Activated CD8-positive, alpha-beta memory T cell treated with anti-CD3 and anti-CD28 coated beads, Interleukin-2, amount 50 U/mL, for 48 hours (primary cell): ENCODE data around the gene FAM13A.
"Not testable (repeated sequence)": the region's sequence is repeated elsewhere in the genome, so short reads cannot be mapped to it uniquely, and the experiment has no call there.

Source experiments
- DNase-seq: peaks from one replicate; pipeline ENCODE4 v3.0.0-alpha.2; 2020

Gene FAM13A

DNA sequence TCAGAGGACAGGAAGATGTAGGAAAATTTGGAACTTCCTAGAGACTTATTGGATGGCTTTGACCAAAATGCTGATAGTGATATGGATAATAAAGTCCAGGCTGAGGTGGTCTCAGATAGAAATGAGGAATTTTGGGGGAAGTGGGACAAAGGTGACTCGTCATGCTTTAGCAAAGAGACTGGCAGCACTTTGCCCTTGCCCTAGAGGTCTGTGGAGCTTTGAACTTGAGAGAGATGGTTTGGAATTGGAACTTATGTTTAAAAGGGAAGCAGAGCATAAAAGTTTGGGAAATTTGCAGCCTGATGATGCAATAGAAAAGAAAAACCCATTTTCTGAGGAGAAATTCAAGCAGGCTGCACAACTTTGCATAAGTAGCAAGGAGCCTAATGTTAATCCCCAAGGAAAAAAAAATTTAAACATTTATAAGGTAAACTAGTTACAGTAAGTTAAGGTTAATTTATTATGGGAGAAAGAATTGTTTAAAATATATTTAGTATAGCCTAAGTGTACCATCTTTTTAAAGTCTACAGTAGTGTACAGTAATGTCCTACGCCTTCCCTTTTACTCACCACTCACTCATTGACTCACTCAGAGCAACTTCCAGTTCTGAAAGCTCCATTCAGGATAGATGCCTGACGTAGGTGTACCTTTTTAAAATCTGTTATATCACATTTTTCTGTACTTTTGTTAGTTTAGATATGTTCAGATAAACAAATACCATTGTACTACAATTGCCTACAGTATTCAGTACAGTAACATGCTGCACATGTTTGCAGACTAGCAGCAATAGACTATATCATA, 101.2 kb downstream of the FAM13A start:
- no peak for DNase-seq

- no peak for DNase-seq
Observed at GRCh38 chr4:88953400-88953799, 103.6 kb downstream of the FAM13A start.

DNA sequence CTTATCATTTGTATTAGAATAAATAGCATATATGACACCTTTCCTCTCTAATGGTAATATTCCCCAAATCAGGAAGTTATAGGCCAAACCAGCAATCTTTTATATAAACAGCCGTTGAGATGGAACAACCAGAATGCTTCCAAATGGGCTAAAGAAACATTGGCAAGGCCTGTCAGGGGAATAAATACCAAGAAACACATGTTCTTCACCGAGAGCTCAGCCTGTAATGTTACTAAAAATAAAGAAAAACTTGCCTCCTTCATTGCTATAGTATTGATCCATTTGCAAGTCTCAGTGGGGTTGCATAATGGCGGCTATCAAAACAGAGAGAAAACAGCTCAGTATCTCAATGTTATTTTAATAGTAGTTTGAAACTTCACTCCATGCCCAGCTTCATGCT, 104.9 kb downstream of the FAM13A start:
- no peak for DNase-seq

DNA sequence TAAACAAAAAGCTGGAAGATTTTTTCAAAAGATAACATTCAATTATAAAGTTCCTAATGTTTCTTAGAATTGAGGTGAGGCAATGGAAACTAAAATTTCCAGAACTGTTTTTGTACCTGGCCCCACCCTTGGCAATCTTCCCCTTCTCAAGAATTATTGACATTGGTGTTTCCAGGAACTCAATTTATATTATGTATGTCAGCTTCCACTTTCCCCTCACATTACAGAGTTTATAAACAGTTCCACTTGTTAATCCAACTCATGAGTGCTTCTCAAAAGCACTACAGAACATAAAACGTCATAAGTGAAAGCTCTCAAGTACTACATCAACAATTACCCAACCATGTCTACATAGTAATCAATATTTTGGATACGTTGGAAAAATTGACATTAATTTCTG, 107.4 kb downstream of the FAM13A start:
- no peak for DNase-seq

GRCh38 chr4:88940506-88940905, 116.5 kb downstream of the FAM13A start:
- DNase-seq: no peak

DNA sequence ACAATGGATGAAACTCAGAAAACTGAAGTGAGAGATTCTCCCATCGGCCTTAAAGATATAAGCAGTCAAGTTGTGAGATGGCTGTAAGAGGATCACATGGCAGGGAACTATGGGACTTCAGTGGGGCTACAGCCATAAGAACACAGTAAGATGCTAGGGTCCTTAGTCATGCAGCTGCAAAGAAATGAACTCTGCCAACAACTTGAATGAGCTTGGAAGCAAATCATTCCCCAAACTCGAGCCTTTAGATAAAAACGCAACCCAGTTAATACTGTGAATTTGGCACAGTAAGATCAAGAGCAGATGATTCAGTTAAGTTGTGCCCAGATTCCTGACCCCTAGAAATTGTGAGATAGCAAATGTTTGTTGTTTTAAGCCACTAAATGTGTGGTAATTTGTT, 117.3 kb downstream of the FAM13A start:
- no peak for DNase-seq

DNA sequence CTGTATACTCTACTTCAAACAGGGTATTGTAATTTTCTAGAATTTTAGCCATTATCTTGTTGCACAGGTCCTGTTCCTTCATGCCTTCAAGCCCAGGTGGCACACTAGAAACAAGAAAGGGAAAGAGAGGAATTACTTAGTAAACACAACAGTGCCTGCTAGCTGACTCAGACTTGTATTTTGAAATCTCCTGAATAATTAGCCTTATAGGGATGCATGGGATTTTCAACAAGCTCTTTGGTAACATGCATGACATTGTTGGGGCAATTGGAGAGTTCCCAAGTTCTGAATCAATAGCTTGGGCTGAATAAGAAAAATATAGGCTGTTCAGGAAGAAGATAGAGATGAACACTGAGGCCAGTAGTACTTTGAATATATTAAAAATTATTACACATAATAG, 118.8 kb downstream of the FAM13A start:
- no peak for DNase-seq

DNA sequence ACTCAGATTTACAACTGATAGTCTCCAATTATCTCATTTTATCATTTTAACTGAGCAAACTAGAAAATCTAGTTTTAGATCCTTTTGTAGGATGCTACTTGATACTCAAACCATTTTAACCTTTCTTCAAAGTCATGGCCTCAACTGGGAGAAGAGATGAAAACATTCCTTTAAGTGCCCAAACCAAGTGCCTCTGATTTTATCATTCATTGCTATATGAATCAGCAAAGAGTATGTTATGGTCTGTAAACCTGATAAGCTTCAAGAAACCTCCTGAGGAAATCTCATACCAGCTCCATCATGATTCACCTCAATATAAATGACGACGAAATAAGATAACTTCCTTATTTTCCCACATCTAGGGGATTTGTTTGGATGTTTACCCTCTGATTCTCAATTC, 119.9 kb downstream of the FAM13A start:
- no peak for DNase-seq

- DNase-seq: no peak
Observed at GRCh38 chr4:88933414-88934160, 123.4 kb downstream of the FAM13A start.

GRCh38 chr4:88928852-88929251, 128.1 kb downstream of the FAM13A start:
- DNase-seq: no peak

GRCh38 chr4:88927420-88927819, 129.6 kb downstream of the FAM13A start:
- DNase-seq: no peak

DNA sequence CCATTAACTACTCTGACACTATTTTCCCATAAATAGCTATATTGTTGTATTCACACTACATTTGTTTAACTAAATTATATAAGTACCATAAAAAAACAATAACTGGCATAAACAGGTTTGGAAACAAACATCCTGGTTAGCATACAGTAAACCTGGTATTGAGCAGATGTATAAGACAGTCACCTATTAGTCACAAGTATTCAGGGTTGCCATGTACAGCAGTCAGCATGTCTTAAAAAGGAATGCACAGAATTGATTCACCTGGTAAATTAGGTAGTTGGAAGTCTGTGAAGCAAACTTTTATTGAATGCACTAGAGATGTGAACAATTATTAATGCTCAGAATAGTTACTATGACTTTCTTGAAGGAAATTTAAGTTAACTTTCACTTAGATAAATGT, 137.9 kb downstream of the FAM13A start:
- no peak for DNase-seq

GRCh38 chr4:88913181-88913580, 143.8 kb downstream of the FAM13A start:
- not testable (repeated sequence) for DNase-seq

DNA sequence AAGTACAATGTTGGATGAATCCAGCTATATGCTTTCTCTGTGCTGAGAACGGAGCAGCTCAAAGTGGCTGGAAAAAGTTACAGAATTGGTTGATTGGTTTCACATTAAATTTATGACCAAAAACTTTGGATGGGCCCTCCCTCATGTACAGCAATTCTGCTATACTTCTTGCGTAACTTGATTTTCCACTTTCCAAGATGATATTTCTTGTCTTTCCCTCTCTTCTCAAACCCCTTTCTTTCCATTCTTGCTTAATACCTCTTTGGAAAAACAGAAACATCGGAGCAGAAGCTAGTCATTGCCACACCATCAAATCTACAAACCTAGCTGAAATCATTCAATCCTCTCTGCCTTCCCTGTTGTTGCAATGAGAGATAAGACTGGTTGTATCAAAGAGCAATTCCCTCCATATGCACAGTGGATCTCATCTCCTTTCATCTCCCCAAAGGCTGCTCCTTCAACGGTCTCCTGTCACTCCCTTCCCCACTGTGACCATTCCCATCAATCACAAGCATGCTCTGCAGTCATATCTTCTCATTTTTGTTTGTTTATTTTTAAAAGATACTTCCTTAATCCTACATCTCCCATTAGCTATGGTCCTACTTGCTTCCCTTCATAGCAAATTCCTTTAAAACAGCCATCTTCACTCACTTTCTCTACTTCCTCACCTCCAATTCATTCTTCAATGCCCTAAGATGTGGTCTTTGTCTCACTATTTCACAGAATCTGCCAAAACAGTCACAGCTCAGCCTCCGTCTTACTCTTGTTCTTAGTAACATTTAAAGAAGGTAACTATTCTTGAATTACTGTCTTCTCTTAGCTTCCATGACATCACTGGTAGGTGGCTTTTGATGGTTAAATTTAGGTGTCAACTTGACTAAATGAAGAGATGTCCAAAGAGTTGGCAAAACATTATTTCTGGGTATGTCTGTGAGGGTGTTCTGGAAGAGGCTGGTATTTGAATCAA, 145.5 kb downstream of the FAM13A start:
- DNase-seq: no peak

DNA sequence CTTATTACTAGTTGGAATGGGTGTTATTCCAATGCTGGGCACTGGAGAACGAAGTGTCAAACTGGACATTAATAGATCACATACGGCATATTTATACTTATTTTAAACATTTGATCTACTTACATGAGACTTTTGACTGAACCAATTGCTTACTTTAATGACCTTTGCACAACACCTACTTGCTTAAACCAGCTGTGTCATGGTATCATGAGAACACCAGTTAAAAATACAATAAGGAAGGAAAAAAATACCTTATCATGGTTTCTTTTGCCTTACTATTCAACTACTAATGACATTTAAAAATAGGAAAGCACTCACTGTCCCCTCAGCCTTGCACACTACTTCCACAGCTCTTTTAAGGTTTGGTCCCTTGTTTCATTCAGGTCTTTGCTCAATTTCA, 146.9 kb downstream of the FAM13A start:
- DNase-seq: no peak

DNA sequence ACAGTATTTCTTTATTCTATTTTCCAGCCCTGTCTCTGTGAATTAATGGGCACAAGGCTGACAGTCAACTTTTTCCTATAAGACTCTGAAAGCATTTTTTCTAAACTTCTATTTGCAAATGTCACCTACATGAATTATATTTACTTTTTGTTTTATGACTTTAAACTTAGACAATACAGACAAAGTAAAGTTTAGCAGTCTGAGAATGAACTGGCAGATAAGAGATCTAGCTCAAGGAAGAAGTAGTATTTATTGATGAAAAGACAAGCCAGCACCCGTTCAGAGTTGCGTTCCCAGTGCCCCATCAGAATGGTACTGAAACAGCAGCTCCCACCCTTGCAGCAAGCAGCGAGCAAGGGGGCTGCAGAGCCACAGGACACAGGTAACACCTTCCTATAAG, 148.5 kb downstream of the FAM13A start:
- no peak for DNase-seq

DNA sequence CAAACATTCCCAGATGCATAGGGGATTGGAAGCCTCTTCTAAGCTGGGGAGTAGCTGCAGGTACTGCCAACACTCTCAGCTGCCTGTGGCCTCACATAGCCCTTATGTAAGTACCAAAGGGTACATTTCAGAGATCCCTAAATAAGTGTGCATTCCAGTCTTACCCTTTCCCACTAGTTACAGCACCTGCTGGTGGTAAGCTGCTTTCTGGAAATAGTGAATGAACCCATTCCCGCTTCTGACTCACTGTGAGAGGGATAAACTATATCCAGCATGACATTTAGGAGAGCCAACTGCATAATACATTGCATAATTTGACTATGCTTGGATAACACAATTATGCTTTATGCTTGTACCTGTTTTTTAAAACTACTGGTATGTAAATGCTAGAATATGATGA, 149.0 kb downstream of the FAM13A start:
- no peak for DNase-seq

DNA sequence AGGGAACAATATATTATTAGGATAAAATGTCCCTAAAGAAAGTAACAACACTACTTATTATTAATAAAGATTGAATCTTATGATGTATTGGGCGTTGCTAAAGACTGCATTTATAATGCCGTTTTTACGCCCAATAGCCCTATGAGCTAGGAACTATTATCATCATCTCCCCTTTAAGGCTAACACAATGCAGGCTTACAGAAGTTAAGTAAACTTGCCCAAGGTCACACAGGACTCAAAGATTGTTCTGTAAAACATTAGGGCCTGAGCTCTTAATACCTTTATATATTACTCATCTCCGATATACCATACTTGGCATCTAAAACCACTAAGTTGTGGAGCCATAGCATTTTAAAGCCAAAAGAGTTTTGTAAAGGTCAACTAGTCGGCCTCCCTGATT, 149.5 kb downstream of the FAM13A start:
- no peak for DNase-seq

DNA sequence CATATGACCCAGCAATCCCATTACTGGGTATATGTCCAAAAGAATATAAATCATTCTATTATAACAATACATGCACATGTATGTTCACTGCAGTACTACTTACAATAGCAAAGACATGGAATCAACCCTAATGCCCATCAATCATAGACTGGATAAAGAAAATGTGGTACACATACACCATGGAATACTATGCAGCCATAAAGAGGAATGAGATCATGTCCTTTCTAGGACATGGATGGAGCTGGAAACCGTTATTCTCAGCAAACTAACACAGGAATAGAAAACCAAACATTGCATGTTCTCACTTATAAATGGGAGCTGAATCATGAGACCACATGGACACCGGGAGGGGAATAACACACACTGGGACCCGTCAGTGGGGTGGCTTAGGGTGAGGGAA, 152.7 kb downstream of the FAM13A start:
- DNase-seq: not testable (repeated sequence)

- no peak for DNase-seq
Observed at GRCh38 chr4:88900432-88900831, 156.6 kb downstream of the FAM13A start.

DNA sequence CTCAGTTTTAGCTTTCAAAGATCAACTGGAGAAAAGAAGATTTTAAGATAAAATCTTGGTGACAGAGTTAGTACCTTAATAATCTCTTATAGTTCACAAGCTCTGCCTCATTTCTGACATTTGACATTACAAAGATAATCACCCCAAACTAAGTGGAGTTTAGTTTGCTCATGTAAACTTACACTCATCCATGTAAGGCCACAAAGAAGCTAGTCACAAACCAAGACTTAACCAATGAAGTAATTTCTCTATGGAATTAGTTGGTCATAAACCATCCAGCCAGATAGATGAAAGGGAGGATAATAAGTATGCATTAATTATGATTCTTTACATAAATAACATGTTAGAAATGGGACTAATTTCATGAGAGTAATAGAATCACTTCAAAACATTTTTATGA, 159.2 kb downstream of the FAM13A start:
- no peak for DNase-seq

DNA sequence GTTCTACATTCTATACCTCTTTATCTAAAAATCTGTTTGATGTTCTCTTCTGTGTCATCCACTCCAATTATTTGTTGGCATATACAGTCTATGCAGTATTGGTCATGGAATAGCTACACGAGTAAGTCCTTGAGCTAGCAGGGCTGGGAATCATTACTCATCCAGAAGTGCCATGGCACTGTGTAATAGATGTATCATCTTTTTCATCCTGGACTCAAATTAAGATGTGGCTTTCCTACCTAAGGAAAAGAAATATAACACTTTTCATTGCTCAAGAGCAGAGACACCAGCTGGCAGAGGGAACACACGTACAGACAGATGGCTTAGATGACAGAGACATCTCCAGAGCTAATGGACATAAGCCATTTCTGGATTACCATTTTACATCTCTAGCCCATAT, 159.8 kb downstream of the FAM13A start:
- no peak for DNase-seq

- no peak for DNase-seq
Observed at GRCh38 chr4:88893961-88894360, 163.0 kb downstream of the FAM13A start.
